Measurements from ENCODE around the gene COL6A1. TPM values are rescaled to one million over a fixed set of nuclear protein-coding genes. Genes with fewer than 3 reads are reported as not detected.

COL6A1 gene
- total and polyA plus RNA-seq, 2 of the 13 experiments (the other 11 are each of a cell fraction or from before 2014, with no cell fraction given): 3.1 to 4.8 TPM

- Histone ChIP-seq H2AFZ (ENCODE audit: low read length) (no peak overlapping the region), H3K4me1 (ENCODE audit: insufficient read depth, low read length) (no peaks in the 10 kb centered on the region), H3K36me3 (replicated peaks in 1 of 2; ENCODE audit: control insufficient read depth in 1 of 2, insufficient read depth in 2 of 2, low read length in 2 of 2) (no peaks in the 10 kb centered on the region), H4K20me1 (ENCODE audit: insufficient read depth, low read length) (no peaks in the 10 kb centered on the region), H3K9ac (ENCODE audit: insufficient read depth, low read depth, low read length) (no peak overlapping the region), H3K27ac (ENCODE audit: extremely low read length, insufficient read depth, low read length) (no peak overlapping the region), H3K4me2 (ENCODE audit: low read depth, low read length) (no peak overlapping the region), H3K4me3 (replicated peaks in 1 of 3; ENCODE audit: insufficient read depth in 1 of 3, low read depth in 2 of 3, low read length in 3 of 3) (no peak overlapping the region), H3K27me3 (ENCODE audit: control insufficient read depth in 1 of 2, insufficient read depth in 2 of 2, low read length in 2 of 2) (0 out of 5 replicates have a peak, but pooled peaks cover 0 to 3% of the 10 kb centered on the region in 2 experiments), H3K9me3 (ENCODE audit: low read length) (no peaks in the 10 kb centered on the region), H3K79me2 (ENCODE audit: insufficient read depth, low read length) (no peaks in the 10 kb centered on the region)
- no TSS peak for BruUV-seq (replicated peaks)
- in situ Hi-C loops (cut with HindIII; ENCODE audit: extremely low pct_ligation_motif_present, low pct_unique_long_range_greater_than_20kb) (no loop called here), intact Hi-C loops (cut with micrococcal nuclease; ENCODE audit: unreplicated experiment) (no loop called here)
- 0% methylated on average over 2 of the region's 2 CpGs for WGBS (ENCODE audit: low lambda C conversion rate)
- DNase-seq (ENCODE audit: low spot score) (no peak), FAIRE-seq (no peak), ATAC-seq (no peak)
- ChIA-PET POLR2A (no interaction called here), CTCF (ENCODE audit: low intra/inter-chr PET ratio, low total read pairs) (no interaction called here)
- TF ChIP-seq ZNF710 (CRISPR knock-in tag; IDR thresholded peaks at IDR 0.05; ENCODE audit: borderline replicate concordance): no peak
- TF ChIP-seq MED1 (CRISPR knock-in tag; IDR thresholded peaks at IDR 0.05): no peak
- no peak for TF ChIP-seq ZNF589 (CRISPR knock-in tag; conservative IDR thresholded peaks at IDR 0.05)
- TF ChIP-seq ATF5 (CRISPR knock-in tag; IDR thresholded peaks at IDR 0.05; ENCODE audit: low read depth): no peak
- TF ChIP-seq ZNF333 (CRISPR knock-in tag; IDR thresholded peaks at IDR 0.05; ENCODE audit: borderline replicate concordance): no peak
- no peak for TF ChIP-seq NFAT5 (CRISPR knock-in tag; IDR thresholded peaks at IDR 0.05)
- no peak for TF ChIP-seq CBX5 (CRISPR knock-in tag; IDR thresholded peaks at IDR 0.05; ENCODE audit: borderline replicate concordance)
- no peak for TF ChIP-seq KDM5A (IDR thresholded peaks at IDR 0.05; ENCODE audit: borderline replicate concordance, low read length)
- TF ChIP-seq MLX (CRISPR knock-in tag; IDR thresholded peaks at IDR 0.05): no peak
- no peak for TF ChIP-seq ZZZ3 (CRISPR knock-in tag; IDR thresholded peaks at IDR 0.05; ENCODE audit: borderline replicate concordance)
- no peak for TF ChIP-seq ZNF235 (CRISPR knock-in tag; IDR thresholded peaks at IDR 0.05; ENCODE audit: borderline replicate concordance)
- TF ChIP-seq RXRA (CRISPR knock-in tag; IDR thresholded peaks at IDR 0.05): no peak
- no peak for TF ChIP-seq MTERF4 (CRISPR knock-in tag; IDR thresholded peaks at IDR 0.05)
- no peak for TF ChIP-seq TRIM22 (IDR thresholded peaks at IDR 0.05)
These were observed 33.3 kb downstream of the COL6A1 start for GRCh38 chr21:46014828-46015227.

Measured in HepG2 (cell line).